HCT116 (cell line): ENCODE measurements around the gene RAMP3.

Source experiments
- CEBPB ChIP-seq: IDR thresholded peaks from 2 replicates; pipeline ENCODE4 v1.6.1; 2012; ENCODE audit warnings: low read depth
- CTCF ChIP-seq, 3 experiments: fragments of 200-600 bp in 1 of 3; sonication (generic) in 1 of 3; IDR thresholded peaks in 2 of 3; conservative IDR thresholded peaks in 1 of 3; 2 replicates each; pipeline ENCODE4 v1.5.1; 2012 to 2017; ENCODE audit warnings: low read depth in 2 of 3, low read length in 2 of 3, antibody characterized with exemption in 1 of 3, borderline replicate concordance in 1 of 3, control low read depth in 1 of 3, mild to moderate bottlenecking in 1 of 3, mixed read lengths in 1 of 3, mixed run types in 1 of 3, moderate library complexity in 1 of 3; ENCODE audit not compliant: insufficient read depth in 1 of 3
- EZH2 ChIP-seq: fragments of 200-600 bp; sonication (generic); IDR thresholded peaks from 2 replicates; pipeline ENCODE4 v1.6.1; 2017; ENCODE audit warnings: antibody characterized with exemption, mixed run types
- EZH2phosphoT487 ChIP-seq: fragments of 200-600 bp; IDR thresholded peaks from 2 replicates; pipeline ENCODE4 v1.6.1; 2018; ENCODE audit warnings: antibody characterized with exemption, borderline replicate concordance
- POLR2A ChIP-seq: IDR thresholded peaks from 2 replicates; pipeline ENCODE4 v1.7.0; 2011; ENCODE audit warnings: borderline replicate concordance; ENCODE audit not compliant: insufficient read depth, insufficient read length; ENCODE audit errors: extremely low read depth
- REST ChIP-seq: IDR thresholded peaks from 2 replicates; pipeline ENCODE4 v1.6.1; 2012; ENCODE audit warnings: low read depth
- SRF ChIP-seq: IDR thresholded peaks from 2 replicates; pipeline ENCODE4 v1.6.1; 2012; ENCODE audit warnings: low read depth
- ZFX ChIP-seq: fragments of 450-650 bp; IDR thresholded peaks from 2 replicates; pipeline ENCODE4 v1.6.1; 2017

GRCh38 chr7:45126201-45126600, 31.4 kb upstream of the RAMP3 start:
- TF ChIP-seq POLR2A: no peak
- no peak for TF ChIP-seq EZH2
- no peak for TF ChIP-seq CEBPB
- TF ChIP-seq CTCF (IDR thresholded peaks at IDR 0.05 in 2 of 3, conservative IDR thresholded peaks at IDR 0.05 in 1 of 3; ENCODE audit: borderline replicate concordance in 1 of 3, insufficient read depth in 1 of 3, low read depth in 2 of 3, low read length in 2 of 3): no peak
- TF ChIP-seq ZFX: no peak
- TF ChIP-seq EZH2phosphoT487: no peak
- no peak for TF ChIP-seq SRF
- no peak for TF ChIP-seq REST
